ENCODE results near the gene IL34.

IL34 gene

GRCh38 chr16:70689970-70690891 lies 43.9 kb downstream of the IL34 start:
- DNase-seq: no peak

GRCh38 chr16:70691223-70692129 lies 45.1 kb downstream of the IL34 start:
- no peak for DNase-seq

DNA sequence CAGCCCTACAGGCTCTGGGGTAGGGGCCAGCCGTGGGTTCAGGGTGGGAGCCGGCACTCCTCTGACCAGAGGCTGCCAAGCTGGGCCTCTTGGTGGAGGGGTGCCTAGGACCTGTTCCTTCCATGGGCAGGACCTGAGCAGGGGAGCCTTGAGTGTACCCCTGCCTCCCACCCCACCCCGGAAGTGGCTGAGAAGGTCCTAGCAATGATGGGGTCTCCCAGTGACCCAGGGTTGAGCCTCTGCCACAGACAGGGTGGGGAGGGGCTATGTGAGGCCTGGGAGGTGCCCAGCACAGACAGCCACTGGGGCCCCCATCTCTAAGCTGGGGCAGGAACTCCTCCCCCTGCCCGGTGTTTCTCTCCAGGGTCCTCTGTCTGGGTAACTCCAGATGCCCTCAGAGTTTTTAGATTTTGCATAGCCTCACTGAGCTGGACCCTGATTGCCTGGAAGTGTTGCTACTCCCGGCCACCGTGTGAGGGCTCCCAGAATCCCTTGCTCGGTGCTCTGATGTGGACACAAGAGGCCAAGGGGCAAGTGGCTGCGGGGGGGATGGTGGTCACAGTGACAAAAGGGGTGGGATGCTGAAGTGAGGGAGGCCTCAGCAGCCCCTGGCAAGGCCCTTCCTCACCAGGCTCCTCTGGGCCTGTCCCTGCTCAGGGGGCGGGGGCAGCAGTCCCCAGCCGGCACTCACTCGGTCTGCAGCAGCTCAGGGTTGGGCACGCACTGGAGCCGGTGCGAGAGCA lies 45.9 kb downstream of the IL34 start:
- DNase-seq: no peak

DNA sequence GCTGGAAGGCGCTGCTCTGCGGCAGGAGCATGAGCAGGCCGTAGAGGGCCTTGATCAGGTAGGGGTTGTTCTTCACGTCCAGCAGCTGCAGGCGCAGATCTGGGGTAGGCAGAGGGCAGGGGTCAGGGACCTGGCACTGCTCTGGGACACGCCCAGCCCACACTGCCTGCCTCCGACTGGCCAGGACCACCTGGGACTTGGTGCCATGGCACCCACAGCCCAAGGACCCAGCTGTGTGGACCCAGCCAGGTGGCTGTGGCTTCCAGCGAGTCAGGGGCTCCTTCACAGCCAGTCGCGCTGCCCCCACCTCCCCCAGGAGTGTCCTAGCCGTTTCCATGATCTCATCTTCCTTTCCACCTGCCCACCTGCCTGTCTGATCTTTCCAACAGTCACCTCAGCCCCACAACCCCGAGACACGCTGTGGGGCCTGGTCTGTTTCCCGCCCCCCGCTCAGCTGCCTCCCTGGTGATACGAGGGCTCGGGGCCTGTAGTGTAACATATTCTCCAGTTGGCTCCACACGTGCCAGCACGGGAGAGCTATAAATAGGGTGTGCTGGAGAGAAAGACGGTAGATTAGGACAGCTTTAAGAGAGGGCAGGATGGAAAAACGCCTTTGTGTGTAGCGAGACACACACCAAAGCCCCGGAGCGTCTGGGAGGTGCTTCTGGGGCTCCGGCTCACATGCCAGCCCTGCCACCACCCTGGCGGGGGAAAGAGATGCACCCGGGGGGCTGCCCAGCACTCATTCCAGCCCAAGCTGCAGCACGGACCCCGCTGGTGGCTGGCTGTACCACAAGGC lies 46.7 kb downstream of the IL34 start:
- no peak for DNase-seq

GRCh38 chr16:70694088-70694867 lies 47.9 kb downstream of the IL34 start:
- no peak for DNase-seq

GRCh38 chr16:70694868-70695218 lies 48.5 kb downstream of the IL34 start:
- no peak for DNase-seq

DNA sequence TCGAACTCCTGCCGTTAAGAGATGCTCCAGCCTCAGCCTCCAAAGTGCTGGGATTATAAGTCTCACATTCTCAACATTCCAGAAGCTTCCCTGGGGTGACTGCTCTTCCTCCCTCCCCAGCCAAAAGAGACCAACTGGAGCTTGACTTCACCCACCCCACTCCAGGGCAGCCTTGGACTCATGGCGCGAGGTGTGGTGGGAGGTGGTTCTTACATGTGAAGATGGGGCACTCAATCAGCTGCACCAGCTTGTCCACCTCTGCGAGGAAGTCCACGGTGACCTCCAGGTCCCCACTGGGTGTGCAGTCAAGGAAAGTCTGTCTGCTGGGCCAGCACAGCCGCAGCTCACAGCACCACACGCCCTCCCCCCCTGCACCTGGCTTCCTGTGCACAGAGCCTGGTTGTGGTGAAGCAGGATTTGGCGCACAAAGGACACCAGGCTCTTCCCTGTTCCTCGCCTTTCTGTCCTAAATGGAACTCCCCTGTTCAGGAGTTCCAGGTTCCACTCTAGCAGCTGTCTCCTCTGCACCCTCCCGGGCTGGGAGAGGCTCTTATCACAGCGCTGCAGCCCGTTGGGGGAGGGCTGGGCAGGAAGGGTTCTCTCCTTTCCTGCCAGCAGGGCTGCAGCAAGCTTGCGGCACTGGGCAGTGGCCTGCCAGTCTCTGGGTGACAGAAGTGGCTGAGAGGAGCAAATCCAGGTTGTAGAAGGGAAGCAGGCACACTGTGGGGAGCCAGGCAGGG lies 49.1 kb downstream of the IL34 start:
- no peak for DNase-seq

DNA sequence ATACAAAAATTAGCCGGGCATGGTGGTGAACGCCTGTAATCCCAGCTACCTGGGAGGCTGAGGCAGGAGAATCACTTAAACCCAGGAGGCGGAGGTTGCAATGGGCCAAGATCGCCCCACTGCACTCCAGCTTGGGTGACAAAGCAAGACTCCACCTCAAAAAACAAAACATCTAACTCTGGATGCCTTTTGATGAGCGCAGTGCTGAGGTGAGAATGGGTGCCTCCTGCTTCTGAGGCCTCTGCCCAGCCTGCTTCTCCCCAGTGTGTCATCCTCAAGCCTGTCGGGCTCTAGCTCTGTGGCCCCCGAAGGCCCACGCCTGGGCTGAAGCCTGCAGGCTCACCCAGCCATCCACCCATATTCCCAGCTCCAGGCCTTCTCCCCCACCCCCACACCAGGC lies 50.0 kb downstream of the IL34 start:
- no peak for DNase-seq

DNA sequence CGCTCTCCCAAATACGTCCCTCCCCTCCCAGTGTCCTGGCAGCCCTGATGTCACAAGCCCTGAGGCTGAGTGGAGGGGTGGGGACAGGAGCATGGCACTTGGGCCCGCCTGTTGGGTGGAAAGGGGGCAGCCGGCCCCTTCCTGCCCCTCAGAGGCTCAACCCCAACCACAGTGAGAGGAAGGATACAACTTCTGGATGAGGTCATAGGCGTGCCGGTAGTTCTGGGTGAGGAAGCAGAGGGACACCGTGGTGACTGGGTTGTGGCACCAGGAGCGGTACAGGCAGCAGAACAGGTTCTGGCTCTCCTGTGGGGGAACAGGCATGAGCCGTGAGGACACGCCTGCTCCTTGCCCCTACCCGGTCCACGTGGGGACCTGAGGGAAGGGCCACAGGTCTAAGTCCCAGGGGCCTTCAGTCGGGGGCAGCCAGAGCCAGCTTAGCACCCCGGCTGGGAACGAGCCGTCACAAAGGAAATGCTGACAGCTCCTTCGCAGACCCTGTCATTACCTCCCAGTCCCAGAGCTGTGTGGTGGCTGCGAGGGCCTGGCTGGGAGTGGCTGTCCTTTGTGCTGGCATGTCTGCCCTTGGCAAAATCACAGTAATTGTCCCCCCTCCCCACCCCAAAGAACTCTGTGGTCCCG lies 50.7 kb downstream of the IL34 start:
- no peak for DNase-seq

DNA sequence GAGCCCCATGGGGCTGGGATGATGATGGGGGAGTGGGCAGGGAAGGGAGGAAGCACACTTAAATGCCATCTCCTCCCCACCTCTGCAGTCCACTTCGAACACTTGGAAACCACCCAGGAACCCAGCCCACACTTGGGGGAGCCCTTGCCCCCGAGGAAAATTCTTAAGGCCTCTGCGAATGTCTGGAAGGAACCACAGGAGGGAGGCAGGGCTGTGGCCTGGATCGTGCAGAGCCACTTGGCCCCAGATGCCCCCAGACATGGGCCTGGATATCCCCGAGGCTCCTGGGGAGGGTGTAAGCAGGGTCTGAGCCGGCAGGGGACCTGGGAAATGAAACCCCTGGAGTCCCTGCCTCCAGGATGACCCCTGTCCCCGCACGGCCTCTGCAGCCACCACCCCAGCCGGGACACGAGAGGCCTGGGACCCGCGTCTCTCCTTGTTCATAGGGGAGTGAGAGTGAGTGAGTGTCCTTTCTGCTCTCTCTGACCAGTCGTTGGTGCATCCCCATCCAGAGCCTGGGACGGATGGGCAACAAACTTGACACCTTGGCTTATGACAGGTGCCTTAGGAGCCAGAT lies 51.3 kb downstream of the IL34 start:
- no peak for DNase-seq

GRCh38 chr16:70698901-70699300 lies 52.5 kb downstream of the IL34 start:
- DNase-seq: no peak

GRCh38 chr16:70699696-70700095 lies 53.3 kb downstream of the IL34 start:
- no peak for DNase-seq

DNA sequence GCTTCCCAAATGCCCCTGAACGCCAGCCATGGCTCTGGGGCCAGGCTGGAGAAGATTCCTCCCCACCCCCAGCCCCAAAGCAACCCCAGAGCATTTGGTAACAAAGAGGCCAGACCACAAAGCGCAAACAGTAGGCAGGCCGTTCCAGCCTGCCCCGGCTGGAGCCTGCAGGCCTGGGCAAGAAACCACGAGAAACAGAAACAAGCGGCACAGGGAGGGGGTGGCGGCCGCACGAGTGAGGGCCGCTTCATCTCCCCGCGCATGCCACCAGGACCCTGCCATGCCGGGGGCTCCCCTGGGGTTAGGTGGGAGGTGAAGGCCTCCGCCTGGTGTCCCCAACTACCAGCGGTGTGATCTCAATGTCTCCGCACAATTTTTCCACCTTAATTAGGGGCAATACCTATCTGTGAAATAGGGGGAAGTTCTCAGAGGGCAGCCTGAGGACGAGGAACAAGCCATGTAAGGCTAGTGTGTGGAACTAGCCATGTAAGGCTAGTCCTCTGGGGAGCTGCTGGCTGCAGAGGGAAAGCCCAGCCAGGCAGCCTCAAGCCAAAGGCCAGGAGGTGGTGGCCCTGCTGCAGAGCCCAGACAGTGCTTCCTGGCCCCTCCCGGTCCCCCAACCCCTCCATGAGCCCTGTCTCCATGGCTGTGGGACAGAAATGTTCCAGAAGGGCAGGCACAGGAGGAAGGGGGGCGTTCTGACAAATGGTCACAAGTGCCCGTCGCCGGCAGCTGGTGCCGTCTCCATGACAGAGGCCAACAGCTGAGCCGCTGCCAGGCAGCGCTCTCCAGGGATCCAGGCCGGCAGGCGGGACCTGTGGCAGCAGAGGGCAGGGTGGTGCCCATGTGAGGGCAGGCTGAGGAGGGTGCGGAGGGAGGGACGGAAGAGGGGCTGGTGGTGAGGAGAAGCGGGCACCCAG lies 54.0 kb downstream of the IL34 start:
- no peak for DNase-seq

- DNase-seq: no peak
Measured at GRCh38 chr16:70701036-70701435, 54.7 kb downstream of the IL34 start.

DNA sequence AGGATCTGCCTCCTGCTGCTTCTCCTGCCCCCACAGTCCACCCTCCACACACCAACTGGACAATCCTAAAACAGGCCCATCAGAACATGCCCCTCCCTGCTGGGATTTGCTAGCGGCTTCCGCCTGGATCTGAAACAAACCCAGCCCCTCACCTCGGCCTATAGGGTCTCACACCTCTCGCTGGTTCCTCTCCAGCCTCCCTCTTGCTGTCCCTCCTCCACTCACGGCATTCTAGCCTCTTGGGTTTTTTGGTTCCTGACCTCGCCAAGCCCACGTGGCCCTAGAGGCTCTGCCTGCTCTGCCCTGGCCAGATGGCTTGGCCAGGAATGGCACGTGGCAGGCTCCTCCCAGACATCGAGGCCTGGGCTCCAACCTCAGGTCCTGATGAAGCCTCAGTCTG lies 55.2 kb downstream of the IL34 start:
- DNase-seq: no peak

- DNase-seq: no peak
Measured at GRCh38 chr16:70701998-70702397, 55.6 kb downstream of the IL34 start.

- DNase-seq: no peak
Measured at GRCh38 chr16:70702624-70703023, 56.3 kb downstream of the IL34 start.

GRCh38 chr16:70703041-70703834 lies 56.9 kb downstream of the IL34 start:
- no peak for DNase-seq

Measured in activated CD4-positive, alpha-beta T cell treated with anti-CD3 and anti-CD28 coated beads, Interleukin-2, amount 50 U/mL, for 48 hours (primary cell).